PFSK-1 (cell line): ENCODE measurements around the gene UCP3.

Experiments used
- FOXP2 ChIP-seq: optimal IDR thresholded peaks from 2 replicates; pipeline ENCODE3; 2011; ENCODE audit warnings: borderline replicate concordance, control low read depth, inconsistent platforms; ENCODE audit not compliant: insufficient read depth; ENCODE audit errors: extremely low read length, extremely low read depth
- POLR2AphosphoS5 ChIP-seq: IDR thresholded peaks from 2 replicates; pipeline ENCODE4 v1.6.1; 2012; ENCODE audit warnings: low read depth, mild to moderate bottlenecking, control low read depth, low read length, moderate library complexity
- REST ChIP-seq, 2 experiments: IDR thresholded peaks; 2 replicates each; pipeline versions ENCODE4 v1.6.1 to v1.8.0; 2011 to 2012; ENCODE audit warnings: low read depth in 2 of 2, low read length in 2 of 2, control low read depth in 1 of 2, inconsistent platforms in 1 of 2, mild to moderate bottlenecking in 1 of 2, moderate library complexity in 1 of 2; ENCODE audit not compliant: insufficient read depth in 1 of 2
- SIN3A ChIP-seq: IDR thresholded peaks from 2 replicates; pipeline ENCODE4 v1.6.1; 2012; ENCODE audit warnings: mild to moderate bottlenecking, low read length, moderate library complexity, borderline replicate concordance; ENCODE audit not compliant: insufficient read depth
- TAF1 ChIP-seq: IDR thresholded peaks from 2 replicates; pipeline ENCODE4 v1.6.1; 2012; ENCODE audit warnings: low read length, control low read depth, borderline replicate concordance; ENCODE audit not compliant: insufficient read depth

UCP3 gene

GRCh38 chr11:73969091-73969490 is 39.8 kb downstream of the UCP3 start:
- TF ChIP-seq SIN3A: no peak
- no peak for TF ChIP-seq FOXP2
- TF ChIP-seq POLR2AphosphoS5: no peak
- TF ChIP-seq TAF1: no peak
- TF ChIP-seq REST (IDR thresholded peaks at IDR 0.05; ENCODE audit: insufficient read depth in 1 of 2, low read depth in 2 of 2, low read length in 2 of 2): no peak

- TF ChIP-seq TAF1: no peak
- no peak for TF ChIP-seq FOXP2
- no peak for TF ChIP-seq REST (IDR thresholded peaks at IDR 0.05; ENCODE audit: insufficient read depth in 1 of 2, low read depth in 2 of 2, low read length in 2 of 2)
- TF ChIP-seq POLR2AphosphoS5: no peak
- TF ChIP-seq SIN3A: no peak
Observed at GRCh38 chr11:73968356-73968966, 40.4 kb downstream of the UCP3 start.

- TF ChIP-seq TAF1 (no peak), SIN3A (no peak), POLR2AphosphoS5 (no peak), REST (IDR thresholded peaks at IDR 0.05; ENCODE audit: insufficient read depth in 1 of 2, low read depth in 2 of 2, low read length in 2 of 2) (no peak), FOXP2 (no peak)
Observed at GRCh38 chr11:73965764-73966121, 43.1 kb downstream of the UCP3 start.

- no peak for TF ChIP-seq SIN3A
- no peak for TF ChIP-seq TAF1
- TF ChIP-seq POLR2AphosphoS5: no peak
Observed at GRCh38 chr11:73965076-73965763, 43.7 kb downstream of the UCP3 start.

- TF ChIP-seq POLR2AphosphoS5 (no peak), TAF1 (no peak), REST (IDR thresholded peaks at IDR 0.05; ENCODE audit: insufficient read depth in 1 of 2, low read depth in 2 of 2, low read length in 2 of 2) (no peak), SIN3A (no peak), FOXP2 (no peak)
Observed at GRCh38 chr11:73963861-73964260, 45.0 kb downstream of the UCP3 start.
